A549 treated with RU486 at 1 μM for 4 hours (cell line): ENCODE results near the gene SEC23A. TPM values are rescaled to one million over a fixed set of nuclear protein-coding genes. Genes with fewer than 3 reads are reported as not detected.

Experiments used
- total RNA-seq: library from RNA; stranded (reverse); fragments of 200-300 nt; extraction: Qiagen RNA extraction; gene quantifications from 5 replicates; pipeline ENCODE4 v1.2.3, GENCODE V29; 2022; ENCODE audit warnings: low read depth

Gene SEC23A
- 42.2 to 90.9 TPM (median 77.7 TPM) in 5 replicates for total RNA-seq

DNA sequence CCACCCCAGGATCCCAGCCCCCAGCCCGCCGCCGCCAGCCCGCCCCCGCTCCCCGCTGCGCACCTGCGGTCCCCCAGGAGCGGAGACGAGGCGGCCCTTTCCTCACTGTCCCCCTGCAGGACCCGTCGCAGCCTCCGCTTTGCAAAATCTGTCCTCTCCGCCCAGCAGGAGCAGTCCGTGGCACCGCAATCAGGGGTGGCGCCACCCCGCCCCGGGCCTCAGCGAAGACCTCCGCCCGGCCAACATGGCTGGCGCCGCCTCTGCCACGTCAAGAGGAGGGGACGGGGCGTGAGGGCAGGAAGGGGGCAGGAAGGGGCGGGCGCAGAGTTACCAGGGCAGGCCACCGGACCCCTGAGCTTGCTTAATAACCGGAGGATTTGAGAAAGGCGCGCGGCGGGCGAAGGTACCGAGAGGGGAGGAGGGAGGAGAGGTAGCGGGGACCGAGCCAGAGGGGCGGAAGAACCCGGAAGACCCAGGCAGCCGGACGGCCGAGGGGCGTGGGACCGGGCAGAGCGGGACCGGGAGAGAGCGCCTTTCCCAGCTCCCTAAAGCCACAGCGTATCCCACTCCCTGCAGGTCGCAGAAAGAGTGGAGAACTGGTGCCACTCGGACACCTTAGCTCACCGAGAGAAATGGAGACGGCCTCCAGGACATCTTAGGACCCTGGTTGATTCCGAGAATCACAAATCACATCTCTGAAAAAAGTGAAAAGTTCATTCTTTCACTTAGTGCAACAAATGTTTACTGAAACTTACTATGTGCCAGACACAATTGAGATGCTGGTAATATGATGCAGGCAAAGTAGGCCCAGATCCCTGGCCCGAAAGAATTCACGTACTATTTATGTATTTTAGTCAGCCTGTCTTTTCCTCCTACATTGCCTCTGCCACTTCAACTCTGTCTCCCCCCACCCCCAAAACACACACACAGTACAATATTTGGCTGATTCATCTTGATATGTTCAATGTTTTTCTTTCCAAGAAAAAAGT, at the start of gene SEC23A:
TSS of gene SEC23A (minus strand) at position 267 of the 989 bp plus-strand sequence. CDS start 7,117 bp downstream, outside the sequence.

DNA sequence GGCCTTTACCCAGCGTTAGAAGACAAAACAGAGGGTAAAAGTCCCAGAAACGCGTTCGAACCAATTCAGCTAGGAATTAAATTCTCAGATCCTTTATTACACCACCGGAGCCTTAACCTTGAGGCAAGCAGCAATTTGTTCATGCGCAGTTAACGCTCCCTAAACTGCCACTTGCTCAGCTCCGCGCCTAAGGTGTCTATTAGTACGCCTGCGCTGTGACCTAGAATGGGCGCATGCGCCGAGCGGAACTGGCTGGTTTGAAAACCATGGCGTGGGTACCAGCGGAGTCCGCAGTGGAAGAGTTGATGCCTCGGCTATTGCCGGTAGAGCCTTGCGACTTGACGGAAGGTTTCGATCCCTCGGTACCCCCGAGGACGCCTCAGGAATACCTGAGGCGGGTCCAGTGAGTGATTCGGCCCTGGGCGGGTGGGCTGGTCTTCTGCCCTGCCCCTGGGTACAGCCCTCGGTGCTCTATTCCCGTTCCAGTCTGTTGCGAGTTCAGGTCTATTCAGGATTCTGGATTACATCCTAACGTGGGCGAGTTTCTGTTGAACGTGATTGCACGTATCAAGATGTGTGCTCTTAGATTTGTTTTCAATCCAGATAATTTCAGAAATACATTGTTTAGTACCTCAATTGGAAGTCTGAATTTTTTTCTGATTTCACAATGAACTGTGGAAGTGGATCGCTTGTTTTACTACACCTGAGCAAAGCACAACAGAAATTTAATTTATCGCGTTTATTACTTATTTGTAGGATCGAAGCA, 11.2 kb upstream of the SEC23A start, which contains the start of gene GEMIN2:
TSS of gene GEMIN2 (plus strand) at position 251 of the 766 bp plus-strand sequence. CDS start at position 267, 16 bp downstream.

Other genes with a start within 250 kb of the SEC23A start
- 22.4 to 34.6 TPM (median 24.7 TPM) in 5 replicates for gene GEMIN2, start 11.1 kb upstream of the SEC23A start, total RNA-seq
- 10.2 to 16.0 TPM (median 14.4 TPM) in 5 replicates for gene TRAPPC6B, start 67.1 kb upstream of the SEC23A start, total RNA-seq
- 38.4 to 60.7 TPM (median 48.7 TPM) in 5 replicates for gene PNN, start 72.0 kb upstream of the SEC23A start, total RNA-seq
- gene MIA2, start 130.7 kb upstream of the SEC23A start, total RNA-seq = 14.8 to 25.4 TPM (median 22.1 TPM) in 5 replicates